Activated naive CD4-positive, alpha-beta T cell treated with anti-CD3 and anti-CD28 coated beads, Interleukin-2, amount 50 U/mL, for 16 hours (primary cell): ENCODE data around the gene MTHFS.
"Not testable (repeated sequence)": the region's sequence is repeated elsewhere in the genome, so short reads cannot be mapped to it uniquely, and the experiment has no call there.

Experiments used
- DNase-seq: peaks from one replicate; pipeline ENCODE4 v3.0.0-alpha.2; 2020

Gene MTHFS

DNA sequence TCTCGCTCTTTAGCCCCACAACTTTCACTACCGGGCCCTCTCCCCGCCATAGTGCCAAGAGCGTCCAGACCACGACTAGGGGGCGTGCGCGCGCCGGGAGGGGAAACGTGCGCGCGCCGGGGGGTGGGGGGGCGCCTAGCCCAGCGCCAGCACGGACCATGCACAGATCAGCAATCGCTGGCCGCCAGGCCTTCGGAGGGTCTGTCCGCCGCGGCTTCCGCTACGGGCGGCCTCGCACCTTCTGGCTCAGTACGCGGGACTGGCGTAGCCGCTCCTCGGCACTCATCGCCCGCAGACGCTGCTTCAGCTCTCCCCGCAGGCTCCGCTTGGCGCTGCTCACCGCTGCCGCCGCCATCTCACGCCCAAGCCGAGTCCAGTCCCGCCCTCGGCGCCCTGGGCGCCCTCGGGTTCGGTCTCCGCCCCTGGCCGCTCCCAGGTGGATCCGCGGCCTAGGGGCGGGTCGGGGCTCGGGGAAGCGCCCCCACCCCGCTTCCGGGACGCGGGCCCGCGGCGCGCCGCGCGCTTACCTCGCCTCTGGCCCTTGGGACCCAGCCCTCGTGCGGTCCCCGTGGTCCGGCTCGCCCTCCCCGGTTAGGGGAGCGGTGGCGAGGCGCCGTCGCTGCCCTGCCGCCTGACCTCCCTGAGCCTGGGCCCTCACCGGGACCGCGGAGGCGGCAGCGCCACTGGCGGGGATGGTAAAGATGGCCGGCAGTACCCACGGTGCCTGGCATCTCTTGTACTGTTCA is at the start of gene MTHFS:
TSS of gene MTHFS (minus strand) at position 381 of the 746 bp plus-strand sequence. CDS start at position 355, 26 bp downstream.
- peak; percentile 77 for DNase-seq

DNA sequence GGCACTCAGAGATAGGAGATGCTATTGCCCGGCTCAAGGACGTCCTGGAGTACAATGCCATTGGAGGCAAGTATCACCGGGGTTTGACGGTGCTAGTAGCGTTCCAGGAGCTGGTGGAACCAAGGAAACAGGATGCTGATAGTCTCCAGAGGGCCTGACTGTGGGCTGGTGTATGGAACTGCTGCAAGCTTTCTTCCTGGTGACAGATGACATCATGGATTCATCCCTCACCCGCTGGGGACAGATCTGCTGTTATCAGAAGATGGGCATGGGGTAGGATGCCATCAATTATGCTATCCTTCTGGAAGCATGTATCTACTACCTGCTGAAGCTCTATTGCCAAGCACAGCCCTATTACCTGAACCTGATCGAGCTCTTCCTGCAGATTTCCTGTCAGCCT is 47.8 kb upstream of the MTHFS start:
- no peak for DNase-seq

DNA sequence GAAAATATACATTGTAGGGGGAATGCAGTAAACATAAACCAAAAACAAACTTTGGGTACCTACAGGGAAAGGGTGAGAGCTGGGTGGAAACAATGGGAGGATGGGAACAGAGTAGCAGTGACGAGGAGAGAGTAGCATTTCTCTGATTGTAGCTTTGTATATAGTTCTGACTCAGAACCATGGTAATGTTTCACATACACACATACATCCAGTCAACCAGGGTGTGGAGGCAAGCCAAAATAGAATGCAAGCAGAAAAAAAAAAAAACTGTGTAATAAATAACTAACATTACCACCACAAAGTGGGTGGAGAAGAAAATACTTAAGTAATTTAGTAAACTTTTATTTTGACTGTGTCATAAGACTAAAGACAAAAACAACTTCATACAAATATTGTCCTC is 47.0 kb upstream of the MTHFS start:
- DNase-seq, result no peak

DNA sequence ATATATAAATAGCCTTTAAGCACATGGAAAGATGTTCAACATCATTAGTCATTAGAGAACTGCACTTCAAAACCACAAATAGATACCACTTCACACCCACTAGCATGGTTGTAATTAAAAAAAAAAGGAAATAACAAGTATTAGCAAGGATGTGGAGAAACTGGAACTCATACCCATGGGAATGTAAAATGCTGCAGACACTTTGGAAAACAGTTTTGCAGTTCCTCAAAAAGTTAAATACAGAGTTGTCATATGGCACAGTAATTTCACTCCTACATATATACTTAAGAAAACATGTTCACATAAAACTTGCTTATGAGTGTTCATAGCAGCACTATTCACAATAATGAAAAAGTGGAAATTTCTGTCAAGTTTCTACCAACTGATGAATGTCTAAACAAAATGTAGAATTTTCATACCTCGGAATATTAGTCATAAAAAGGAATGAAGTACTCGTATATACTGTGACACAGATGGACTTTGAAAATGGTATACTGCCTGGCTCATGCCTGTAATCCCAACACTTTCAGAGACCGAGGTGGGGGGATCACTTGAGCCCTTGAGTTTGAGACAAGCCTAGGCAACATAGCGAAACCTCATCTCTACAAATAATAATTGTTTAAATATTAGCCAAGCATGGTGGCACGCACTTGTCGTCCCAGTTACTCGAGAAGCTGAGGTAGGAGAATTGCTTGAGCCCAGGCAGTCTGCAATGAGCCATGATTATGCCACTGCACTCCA is 46.1 kb upstream of the MTHFS start:
- no peak for DNase-seq

DNA sequence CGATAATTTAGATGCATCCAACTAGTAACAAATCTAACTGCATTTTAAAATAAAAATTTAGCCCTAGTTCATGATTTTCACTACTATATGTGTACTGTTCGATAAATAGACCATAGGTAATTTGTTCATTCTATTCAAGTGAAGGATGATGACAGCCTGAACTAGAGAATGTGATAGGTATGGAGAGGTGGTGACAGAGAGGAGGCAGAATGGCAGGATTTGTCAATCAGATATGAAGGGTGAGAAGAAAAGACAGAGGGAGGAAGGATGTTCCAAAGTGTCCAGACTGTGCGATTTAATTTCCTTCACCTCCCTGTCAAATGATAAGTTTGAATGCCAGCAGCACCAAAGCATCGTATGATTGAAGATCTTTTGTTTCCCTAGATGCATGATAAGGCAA is 42.6 kb upstream of the MTHFS start:
- no peak for DNase-seq

DNA sequence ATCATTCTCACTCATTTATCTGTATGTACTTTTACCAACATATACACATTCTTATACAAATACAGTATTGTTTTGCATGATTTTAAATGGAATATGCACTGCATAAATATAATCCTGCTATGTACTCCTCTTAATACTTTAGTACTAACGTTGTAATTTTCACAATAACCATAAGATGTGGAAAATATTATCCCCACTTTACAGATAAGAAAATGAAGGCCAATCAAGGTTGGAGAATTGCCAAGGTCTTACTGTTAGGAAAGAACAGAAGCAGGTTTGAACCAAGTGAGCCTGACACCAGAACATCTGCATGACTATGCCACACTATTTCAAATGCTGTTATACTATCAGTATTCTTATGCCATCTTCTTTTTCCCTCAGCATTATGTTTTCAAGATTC is 41.3 kb upstream of the MTHFS start:
- DNase-seq, result no peak

DNA sequence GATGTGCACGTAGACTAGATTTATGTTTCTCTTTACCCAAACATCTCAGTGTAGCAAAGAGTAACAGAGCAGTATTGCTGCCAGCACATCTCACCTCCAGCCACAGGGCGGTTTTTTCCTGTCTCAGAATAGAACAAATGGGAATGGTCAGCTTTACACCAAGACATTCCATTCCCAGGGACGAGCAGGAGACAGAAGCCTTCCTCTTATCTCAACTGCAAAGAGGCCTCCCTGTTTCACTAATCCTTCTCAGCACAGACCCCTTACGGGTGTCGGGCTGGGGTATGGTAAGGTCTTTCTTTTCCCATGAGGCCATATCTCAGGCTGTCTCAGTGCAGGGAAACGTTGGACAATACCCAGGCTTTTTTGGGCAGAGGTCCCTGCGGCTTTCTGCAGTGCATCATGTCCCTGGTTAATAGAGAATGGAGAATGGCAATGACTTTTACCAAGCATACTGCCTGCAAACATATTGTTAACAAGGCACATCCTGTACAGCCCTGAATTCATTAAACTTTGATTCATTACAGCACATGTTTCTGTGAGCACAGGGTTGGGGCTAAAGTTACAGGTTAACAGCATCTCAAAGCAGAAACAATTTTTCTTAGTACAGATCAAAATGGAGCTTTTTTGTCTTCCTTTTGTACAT is 38.9 kb upstream of the MTHFS start:
- DNase-seq, result not testable (repeated sequence)

DNA sequence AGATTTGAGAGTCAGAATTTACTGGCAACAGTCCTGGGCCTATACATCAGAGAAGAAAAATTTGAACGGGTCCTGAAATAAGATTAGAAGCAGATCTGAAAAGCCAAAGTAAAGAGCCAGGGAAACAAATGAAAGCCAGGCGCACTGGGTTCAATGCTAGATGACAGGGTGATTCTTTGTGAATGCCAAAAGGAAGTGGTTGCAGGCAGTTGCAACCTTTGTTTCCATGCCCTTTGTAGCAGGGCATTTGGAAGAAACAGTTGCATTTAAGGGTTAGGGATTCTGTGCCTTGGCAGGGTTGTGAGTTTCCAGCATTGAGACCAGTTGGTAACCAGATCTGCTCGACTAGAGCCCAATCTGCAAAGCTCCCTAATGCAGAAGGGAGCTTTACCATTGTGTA is 36.4 kb upstream of the MTHFS start:
- DNase-seq, result no peak

DNA sequence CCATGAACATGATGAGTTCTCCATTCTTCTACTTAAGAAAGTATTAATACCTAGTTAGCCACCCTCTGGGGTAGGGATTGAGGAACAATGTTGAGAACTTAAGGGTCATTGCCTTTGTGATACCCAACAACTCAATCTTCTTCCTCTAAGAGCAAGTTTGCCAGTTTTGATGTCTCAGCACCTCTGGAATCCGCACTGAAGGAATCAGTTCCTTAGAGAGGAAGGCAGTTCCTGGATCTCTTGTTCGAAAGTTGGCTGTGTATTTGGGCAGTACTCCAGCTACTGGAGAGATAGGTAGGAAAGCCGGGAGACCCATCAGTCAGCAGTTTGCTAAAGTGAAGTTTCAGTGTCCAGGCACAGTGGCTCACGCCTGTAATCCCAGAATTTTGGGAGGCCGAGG is 35.6 kb upstream of the MTHFS start:
- DNase-seq, result no peak

DNA sequence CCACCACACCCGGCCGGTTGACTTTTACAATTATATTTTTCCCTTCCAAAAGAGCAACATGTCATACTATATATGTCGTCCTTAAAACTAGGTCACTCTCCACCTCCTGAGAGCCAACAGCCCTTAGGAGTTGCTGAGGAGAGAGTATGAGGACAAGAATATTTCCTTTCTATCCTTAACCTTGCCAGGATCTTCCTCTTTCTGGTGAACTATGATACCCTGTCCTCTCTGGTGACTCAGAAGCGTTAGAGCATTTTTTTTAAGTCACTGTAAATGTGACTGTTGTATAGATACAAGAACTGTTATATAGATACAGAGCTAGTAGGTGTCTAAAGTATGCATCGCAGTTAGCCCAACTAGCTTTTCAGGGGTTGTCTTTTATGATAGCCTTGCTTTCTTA is 33.7 kb upstream of the MTHFS start:
- no peak for DNase-seq

DNA sequence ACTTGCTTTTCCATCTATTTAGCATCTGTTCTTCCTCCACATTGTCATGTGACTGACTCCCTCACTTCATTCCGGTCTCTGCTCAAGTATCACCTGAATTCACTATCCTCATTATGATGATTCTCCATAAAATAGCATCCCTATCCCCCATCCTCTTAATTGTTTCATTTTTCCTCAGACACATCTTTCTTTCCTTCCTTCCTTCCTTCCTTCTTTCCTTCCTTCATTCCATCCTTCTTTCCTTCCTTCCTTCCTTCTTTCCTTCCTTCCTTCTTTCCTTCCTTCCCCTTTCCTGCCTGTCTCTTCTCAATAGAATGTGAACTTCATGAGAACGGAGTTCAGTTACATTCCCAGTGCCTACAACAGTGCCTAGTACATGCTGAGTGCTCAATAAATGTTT is 32.6 kb upstream of the MTHFS start:
- no peak for DNase-seq

DNA sequence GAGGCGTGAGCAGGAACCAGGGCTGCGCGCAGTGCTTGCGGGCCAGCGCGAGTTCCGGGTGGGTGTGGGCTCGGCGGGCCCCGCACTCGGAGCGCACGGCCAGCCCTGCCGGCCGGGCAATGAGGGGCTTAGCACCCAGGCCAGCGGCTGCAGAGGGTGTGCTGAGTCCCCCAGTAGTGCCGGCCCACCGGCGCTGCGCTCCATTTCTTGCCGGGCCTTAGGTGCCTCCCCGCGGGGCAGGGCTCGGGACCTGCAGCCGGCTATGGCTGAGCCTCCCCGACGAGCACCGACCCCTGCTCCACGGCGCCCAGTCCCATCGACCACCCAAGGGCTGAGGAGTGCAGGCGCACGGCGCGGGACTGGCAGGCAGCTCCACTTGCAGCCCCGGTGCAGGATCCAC is 29.3 kb upstream of the MTHFS start:
- not testable (repeated sequence) for DNase-seq

DNA sequence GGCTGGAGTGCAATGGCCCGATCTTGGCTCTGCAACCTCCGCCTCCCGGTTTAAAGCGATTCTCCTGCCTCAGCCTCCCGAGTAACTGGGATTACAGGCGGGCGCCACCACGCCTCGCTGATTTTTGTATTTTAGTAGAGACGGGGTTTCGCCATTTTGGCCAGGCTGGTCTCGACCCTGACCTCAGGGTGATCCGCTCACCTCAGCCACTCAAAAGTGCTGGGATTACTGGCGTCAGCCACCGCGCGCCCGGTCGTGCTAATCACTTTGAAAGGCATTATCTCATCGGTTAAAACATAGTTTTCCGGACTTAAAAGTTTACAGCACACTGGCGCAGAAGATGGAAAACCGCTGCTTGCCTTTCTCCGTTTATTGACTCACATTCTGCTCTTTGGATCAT is 27.6 kb upstream of the MTHFS start:
- no peak for DNase-seq

DNA sequence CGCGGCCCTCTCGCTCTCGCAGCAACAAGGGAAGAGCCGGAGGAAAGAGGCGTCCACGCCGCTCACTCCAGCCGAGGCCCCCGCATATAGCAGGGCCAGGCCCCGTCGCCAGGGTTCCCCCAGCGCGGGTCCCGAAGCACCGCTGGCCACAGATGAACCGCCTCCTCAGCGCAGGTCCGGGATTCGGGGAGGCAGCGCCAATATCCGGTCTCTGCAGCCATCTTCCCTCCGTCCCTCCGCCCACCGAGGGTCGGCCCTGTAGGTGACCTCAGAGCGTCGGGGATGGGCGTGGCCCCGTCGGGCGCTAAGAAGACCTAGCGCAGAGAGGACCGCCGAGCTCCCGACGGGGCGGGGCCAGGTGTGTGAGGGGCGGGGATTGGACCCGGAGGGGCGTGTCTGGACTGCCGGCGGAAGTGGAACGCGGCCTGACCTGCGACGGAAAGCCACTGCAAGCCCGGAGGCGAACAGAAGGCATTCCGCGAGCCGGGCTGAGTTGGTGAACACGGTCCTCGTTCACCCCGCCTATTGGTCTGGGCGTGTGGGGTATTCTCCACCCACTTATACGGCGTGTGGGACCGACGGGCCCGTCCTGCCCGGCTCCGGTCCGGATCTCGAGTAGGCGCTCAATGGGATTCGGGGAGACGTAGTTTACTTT is 26.8 kb upstream of the MTHFS start:
- peak; percentile 97 for DNase-seq

DNA sequence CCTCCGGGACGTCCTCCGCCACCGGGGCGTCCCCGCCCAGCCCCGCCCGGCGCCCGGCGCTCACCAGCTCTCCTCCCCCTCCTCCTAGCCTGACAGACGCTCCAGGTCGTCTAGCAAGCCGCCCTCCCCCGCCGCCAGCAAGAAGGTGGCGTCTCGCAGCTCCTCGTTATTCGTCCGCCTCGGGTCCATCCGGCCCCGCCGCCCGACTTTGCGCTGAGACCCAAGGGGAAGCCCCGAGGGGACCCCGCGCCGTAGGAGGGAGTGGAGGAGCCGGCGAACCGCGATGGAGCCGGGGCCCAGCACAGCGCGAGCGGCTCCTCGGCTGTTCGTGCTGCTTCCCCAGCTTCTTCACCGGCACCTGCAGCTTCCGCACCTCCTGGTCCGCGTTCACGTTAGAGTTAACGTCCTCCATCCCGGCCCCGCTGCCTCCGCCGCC is 26.3 kb upstream of the MTHFS start:
- DNase-seq, result peak; percentile 75

DNA sequence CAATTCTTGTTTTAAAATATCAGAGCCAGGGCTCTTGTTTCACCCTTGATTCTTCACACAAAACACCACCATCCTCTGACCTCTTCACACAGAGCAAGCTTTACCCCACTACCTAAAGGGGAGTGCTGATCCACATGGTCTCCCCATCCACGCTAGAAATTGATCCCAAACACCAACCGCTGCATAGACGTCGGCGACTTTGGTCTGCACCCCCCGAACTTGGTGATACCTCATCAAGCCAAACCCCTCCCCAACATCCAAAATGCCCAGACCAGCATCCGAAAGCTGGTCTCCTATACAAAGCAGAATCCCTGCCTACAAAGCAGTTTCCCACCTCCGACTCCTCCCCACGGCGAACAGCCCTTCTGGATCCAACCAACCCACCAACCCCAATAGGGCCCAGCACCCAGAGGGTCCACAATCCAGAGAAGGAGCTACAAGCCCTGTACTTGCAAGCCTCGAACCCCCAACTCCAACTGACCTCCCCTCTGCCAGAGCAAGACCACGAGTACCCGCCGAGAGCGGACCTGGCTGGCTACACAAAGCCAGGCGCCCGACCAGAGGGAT is 25.8 kb upstream of the MTHFS start:
- DNase-seq, result no peak

DNA sequence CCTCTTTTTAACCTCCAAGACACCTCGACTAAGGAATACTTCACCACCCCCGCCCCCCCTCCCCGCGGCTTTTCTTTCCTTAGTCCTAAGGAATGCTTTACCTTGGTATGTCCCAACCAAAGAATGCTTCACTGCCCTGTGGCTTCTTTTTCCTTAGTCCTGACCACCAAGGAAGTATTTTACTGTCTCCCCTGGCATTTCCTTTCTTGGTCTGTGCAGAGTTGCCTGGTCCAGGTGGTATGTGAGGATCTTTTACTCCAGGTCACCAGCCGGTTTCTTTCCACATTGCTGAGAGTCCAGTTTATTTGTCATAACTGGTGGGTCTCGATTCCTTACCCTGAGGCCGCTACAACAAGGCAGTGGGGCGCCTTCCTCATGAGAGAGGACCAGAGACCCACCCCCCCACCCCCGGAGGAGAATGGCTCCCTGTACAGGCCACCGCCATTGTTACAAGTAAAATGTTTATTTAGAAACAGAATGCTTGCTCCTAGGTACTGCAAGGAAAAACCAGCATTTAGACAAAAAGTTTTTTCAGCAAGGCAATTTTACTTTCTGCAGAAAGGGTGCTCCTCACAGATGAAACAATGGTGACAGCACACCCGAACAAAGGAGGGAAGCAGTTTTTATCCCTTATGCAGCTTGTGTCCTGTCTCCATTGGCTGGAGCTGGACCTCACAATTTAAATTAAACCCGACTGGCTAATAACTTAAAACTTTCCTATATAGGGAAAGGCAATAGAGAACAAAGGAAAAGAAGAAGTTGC is 23.1 kb upstream of the MTHFS start:
- DNase-seq, result no peak

DNA sequence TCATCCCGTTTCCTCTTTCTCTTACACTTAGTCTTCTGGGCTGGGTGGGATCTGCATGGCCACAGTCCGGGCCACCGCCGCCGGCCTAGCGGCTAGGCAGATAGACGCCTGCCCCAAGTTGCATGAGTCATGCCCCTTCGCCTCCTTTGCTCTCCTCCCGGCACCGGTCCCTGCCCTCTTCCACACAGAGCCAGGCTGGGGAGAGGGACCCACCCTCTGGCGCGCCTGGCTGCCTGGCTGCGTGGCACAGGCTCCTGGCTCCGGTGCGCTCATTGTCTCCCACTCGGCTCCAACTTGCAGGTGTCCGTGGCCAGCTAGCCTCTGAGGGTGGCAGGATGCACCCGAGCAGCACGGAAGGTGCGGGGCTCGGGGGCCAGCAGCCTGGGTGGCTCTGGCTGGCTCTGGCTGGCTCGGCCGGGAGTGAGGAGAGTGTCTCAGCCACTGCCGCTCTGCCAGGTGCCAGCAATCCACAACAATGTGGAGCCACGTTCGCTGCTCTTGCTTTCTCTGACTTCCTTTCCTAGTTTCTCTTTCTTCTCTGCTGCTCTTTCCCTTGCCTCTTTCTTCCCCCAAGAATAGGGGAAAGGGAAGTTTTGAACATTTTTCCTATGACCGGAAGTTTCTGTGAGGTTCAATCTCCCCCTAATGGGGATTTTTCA is 22.4 kb upstream of the MTHFS start:
- DNase-seq, result no peak

DNA sequence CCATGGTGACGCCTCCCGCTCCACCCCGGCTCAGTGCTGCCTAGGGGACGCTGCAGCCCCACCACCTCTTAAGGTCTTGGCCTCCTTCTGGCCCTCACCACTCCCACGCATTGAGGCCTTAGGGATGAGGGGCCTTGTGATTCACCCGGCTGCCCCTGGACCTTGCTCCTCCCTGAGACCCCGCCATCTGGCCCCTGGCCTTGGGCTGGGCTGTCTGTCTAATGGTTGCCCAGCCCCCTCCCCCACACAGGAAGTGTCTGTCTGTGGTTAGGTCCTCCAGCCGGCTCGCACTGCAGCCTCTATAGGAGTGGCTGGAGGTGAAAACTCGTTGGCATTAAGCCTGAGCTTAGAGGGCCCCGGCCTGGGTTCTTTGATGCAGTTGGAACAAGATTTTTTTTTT is 21.5 kb upstream of the MTHFS start:
- no peak for DNase-seq

DNA sequence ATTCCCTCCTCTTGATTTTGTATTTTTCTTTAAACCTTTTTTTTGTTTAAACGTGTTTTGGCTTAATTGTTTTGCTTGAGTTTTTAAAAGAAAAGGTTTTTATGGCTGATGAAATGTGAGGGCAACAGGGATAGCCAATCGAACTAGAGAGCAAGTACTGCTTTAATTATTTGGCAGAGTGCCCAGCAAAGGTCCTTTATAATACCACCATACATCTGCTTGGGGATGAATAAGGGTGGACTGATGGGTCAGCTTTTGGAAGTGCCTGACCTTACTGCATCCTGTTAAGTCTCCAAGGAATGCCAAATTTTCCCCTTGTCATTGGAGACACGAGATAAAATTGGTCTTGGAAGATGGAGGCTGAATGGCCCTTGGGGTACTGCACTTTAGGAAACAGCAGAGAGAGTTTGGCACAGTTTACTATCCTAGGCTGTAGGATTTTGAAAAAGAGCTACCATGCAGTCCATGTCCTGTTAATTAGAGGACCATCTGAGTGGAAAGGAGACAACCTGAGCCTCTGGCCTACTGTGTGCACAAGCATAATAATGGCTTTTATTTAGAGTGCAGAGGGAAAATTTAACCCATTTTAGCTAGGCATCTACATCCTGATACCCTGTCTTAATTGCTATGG is 19.8 kb upstream of the MTHFS start:
- no peak for DNase-seq

DNA sequence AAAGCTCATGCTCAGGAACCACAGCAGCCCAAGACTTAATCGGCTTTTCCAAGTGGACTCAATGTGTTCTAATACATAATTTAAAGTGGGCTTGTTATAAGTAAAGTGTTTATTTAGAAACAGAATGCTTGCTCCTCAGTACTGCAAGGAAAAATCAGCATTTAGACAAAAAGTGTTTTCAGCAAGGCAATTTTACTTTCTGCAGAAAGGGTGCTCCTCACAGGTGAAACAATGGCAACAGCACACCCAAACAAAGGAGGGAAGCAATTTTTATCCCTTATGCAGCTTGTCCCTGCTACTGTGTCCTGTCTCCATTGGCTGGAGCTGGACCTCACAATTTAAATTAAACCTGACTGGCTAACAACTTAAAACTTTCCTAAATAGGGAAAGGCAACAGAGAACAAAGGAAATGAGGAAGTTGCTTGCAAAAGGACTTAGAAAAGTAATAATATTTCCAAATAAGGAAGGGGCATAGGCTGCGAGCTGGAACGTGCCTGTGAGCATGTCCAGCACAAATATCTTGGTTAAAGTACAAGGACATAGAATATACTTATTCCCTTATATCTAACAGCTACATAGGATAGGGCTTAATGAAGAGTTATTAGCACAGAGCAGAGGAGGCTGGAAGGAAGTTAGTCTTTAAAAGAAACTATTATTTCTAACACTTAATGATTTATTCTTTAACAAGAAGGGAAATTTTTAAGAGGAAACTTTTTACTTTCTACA is 19.1 kb upstream of the MTHFS start:
- not testable (repeated sequence) for DNase-seq
